ENCODE data around the gene ZBTB6. TPM values are rescaled to one million over a fixed set of nuclear protein-coding genes. Genes with fewer than 3 reads are reported as not detected.
"Not testable (repeated sequence)": the region's sequence is repeated elsewhere in the genome, so short reads cannot be mapped to it uniquely, and the experiment has no call there.

The ZBTB6 gene
- total RNA-seq, 1 donor from 2014 or later: 13.2 TPM

GRCh38 chr9:122929796-122930354 is 16.8 kb upstream of the ZBTB6 start:
- DNase-seq (ENCODE audit: low spot score): no peak

- no peak for DNase-seq (ENCODE audit: low spot score)
Observed at GRCh38 chr9:122923947-122924346, 10.8 kb upstream of the ZBTB6 start.

DNA sequence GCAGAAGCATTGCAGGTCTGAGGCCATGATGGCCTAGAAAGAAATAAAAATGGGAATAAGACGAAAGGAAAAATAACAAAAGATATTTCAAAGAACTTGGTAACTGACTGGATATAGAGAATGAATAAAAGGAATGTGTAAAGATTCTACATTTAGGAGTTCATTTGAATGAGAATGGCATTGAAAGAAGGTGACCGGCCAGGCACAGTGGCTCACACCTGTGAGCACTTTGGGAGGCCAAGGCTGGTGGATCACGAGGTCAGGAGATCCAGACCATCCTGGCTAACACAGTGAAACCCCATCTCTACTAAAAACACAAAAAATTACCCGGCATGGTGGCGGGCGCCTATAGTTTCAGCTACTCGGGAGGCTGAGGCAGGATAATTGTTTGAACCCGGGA is 9.6 kb upstream of the ZBTB6 start:
- no peak for DNase-seq (ENCODE audit: low spot score)

DNA sequence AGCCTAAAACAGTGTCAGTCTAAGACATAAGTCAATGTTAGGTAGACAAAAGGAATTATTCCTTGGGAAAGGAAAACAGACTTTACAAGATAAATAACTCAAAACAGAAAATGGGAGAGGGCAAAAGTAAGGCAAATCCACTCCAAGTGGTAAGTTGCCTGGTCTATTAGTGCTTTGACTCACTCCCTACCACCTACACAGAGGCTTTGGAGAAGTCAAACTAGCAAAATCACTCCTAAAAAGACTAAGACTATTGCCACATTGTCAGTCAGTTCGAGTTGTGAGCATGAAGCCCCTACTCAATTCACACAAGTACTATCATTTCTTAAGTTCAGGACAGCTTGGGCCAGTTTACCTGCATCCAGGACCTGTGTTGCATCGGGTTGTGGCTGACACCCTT is 5.2 kb upstream of the ZBTB6 start:
- DNase-seq (ENCODE audit: low spot score): no peak

- DNase-seq (ENCODE audit: low spot score): no peak
Observed at GRCh38 chr9:122912671-122912963, 506 bp downstream of the ZBTB6 start.

- DNase-seq (ENCODE audit: low spot score): not testable (repeated sequence)
Observed at GRCh38 chr9:122906122-122906521, 7.0 kb downstream of the ZBTB6 start.

GRCh38 chr9:122904823-122905710 is 8.1 kb downstream of the ZBTB6 start, which contains the start of gene RC3H2:
TSS of gene RC3H2 (minus strand) at chr9:122905359. CDS start at chr9:122897509, 7,850 bp downstream.
- DNase-seq (ENCODE audit: low spot score): peak; percentile 100

DNA sequence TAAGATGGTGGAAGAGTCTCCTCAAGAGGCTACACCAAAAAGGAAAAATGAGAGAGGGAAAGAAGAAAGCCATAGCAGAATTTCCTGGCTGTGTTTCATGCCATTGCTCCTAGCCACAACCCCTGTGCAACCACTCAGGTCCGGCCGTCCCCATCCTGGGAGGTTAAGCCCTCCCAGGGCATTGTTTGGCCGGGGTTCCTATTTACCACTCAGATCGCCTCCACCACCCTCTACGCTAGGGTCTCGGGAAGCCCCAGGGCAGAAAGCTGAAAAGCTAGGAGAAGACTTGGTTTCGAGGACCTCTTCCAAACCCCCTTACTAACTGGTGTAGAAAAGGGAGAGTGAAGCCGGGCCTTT is 8.7 kb downstream of the ZBTB6 start:
- no peak for DNase-seq (ENCODE audit: low spot score)

- DNase-seq (ENCODE audit: low spot score): no peak
Observed at GRCh38 chr9:122900791-122901190, 12.3 kb downstream of the ZBTB6 start.

- no peak for DNase-seq (ENCODE audit: low spot score)
Observed at GRCh38 chr9:122897969-122898368, 15.2 kb downstream of the ZBTB6 start.

- DNase-seq (ENCODE audit: low spot score): no peak
Observed at GRCh38 chr9:122888480-122888879, 24.6 kb downstream of the ZBTB6 start.

DNA sequence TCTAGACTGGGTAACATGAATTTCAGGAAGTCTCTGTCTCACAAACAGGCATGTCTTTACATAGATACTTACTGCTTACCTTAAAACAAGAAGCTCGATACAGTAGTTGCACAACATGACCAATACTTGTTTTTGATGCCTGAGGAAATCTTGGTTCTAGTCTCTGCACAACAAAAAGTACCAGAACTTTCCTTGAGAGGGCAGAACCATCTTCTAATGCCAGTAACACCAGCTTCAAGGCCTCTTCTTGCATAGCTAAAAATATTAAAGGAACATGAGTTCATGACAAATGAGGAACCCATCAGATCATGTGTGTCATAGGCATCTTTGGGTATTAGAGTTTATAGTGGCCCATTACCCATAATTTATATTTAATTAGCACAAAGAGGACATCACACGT is 30.0 kb downstream of the ZBTB6 start:
- DNase-seq (ENCODE audit: low spot score): no peak

GRCh38 chr9:122879443-122879842 is 33.7 kb downstream of the ZBTB6 start:
- no peak for DNase-seq (ENCODE audit: low spot score)

DNA sequence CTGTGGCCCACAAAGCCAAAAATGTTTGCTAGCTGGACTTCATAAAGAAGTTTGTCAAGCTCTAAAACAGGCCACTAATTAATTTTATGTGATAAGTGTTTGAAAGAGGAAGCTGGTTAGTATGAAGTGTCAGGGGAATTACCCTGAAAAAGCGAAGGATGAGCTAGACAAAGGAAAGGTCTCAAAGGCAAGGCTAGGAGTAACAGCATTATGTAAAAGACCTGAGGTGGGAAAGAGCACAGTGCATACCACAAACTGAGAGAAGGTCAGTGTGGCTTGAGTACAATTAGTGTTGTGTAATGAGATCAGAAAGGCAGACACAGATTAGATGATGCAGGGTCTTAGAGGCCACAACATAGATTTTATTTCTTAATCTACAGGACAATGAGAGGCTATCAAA is 37.6 kb downstream of the ZBTB6 start:
- no peak for DNase-seq (ENCODE audit: low spot score)

- DNase-seq (ENCODE audit: low spot score): not testable (repeated sequence)
Observed at GRCh38 chr9:122867276-122867675, 45.8 kb downstream of the ZBTB6 start.

DNA sequence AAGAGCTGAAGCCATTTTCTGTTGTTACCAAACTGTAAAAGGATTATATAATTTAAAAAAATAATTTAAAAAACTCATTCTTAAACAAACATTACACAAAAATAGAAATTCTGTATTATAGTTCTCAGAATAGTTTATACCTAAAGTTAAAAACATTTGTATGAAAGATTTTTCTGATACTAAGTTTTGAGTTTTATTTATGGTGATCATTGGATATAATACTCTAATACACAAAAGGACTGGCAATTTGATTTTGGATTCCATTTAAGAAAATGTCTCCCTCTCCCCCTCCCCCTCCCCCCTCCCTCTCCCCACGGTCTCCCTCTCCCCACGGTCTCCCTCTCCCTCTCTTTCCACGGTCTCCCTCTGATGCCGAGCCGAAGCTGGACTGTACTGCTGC is 47.0 kb downstream of the ZBTB6 start:
- DNase-seq (ENCODE audit: low spot score): no peak

DNA sequence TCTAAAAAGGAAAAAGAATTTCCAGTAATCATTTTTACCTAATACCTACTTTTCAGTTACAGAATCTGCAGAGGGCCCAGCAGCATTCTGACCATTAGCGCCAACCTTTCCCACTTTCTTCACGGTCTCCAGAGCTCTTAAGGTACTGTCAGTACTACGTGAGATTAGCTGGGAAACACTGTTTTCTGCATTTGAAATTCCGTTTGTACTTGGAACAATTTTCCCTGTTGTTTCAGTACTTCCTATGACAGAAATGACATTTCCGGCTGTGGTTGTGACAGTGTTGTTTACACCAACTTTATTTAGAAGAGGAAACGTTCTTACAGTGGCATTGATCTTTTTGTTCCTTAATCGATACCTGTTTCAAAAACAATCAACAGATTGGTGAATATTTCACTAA is 47.8 kb downstream of the ZBTB6 start:
- DNase-seq (ENCODE audit: low spot score): no peak

DNA sequence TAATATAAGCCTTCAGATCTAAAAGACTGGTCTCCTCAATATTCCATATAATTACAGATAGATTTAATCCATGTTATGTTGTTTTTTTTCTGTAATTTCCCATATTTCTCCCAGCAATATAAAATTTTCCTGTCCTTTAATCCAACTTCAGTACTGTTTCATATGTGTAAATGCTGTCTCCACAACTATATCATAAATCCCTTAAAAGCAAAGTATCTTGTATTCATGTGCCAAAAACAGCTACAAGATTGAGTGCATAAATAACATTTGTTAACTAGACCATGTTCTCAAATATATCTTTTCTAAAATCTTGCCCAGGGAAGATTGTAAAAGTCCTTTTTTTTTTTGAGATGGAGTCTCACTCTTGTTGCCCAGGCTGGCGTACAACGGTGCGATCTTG is 49.7 kb downstream of the ZBTB6 start:
- DNase-seq (ENCODE audit: low spot score): no peak

DNA sequence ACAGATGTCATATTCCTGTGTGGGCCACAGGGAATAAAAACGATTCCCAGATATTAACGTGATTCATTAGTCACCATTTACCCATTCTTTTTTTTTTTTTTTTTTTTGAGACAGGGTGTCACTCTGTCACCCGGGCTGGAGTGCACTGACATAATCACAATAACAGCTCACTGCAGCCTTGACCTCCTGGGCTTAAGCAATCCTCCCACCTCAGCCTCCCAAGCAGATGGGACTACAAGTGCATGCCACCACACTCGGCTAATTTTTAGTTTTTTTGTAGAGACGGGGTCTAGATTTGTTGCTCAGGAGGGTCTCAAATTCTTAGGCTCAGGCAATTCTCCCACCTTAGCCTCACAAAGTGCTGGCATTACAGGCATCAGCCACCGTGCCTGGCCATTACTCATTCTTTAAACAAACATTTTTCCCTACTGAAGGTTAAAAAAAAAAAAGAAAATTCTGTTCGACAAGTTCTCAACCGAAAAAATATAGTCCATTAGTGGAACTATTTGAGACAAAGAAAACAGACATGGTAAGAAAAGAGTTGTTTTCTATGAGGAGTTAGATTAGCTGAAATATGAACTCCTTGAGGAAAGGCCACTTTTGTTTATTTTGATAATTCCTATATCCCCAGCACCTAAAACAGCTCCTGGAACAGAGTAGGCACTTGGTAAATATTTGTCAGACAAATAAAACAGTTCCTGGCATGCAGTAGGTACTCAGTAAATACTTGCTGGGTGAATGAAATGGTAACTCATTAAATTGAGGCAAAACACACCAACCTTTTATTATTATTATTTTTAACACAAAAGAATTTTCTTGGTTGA is 52.6 kb downstream of the ZBTB6 start:
- no peak for DNase-seq (ENCODE audit: low spot score)

All from umbilical cord (tissue), 2 donors.